Measurements from ENCODE around the gene CCDC116.
"Not testable (repeated sequence)": the region's sequence is repeated elsewhere in the genome, so short reads cannot be mapped to it uniquely, and the experiment has no call there.

Gene CCDC116

DNA sequence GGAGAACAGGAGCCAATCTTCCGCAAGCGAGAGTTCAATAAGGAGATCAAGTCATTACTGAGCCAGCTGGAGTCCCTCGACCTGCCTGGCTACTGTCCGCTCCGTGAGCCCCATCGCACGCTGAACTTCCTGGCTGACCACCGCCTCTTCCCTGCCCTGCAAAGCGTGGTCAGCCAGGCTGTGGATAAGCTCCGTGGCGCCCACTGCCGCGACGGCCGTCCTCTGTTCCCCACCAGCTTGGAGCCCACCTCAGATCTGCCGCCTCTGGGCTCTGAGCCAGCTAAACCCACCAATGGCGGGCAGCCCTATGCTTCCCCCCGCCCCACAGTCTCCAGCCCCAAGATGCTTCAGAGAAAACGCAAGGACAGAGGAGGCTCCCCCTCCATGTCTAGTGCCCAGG is 2.3 kb downstream of the CCDC116 start:
- no peak overlapping the region for H2BK15ac ChIP-seq (ENCODE audit: low read length)
- no peak overlapping the region for H2BK120ac ChIP-seq (ENCODE audit: low read depth, low read length)
- H3K18ac ChIP-seq (ENCODE audit: low read length): no peak overlapping the region

DNA sequence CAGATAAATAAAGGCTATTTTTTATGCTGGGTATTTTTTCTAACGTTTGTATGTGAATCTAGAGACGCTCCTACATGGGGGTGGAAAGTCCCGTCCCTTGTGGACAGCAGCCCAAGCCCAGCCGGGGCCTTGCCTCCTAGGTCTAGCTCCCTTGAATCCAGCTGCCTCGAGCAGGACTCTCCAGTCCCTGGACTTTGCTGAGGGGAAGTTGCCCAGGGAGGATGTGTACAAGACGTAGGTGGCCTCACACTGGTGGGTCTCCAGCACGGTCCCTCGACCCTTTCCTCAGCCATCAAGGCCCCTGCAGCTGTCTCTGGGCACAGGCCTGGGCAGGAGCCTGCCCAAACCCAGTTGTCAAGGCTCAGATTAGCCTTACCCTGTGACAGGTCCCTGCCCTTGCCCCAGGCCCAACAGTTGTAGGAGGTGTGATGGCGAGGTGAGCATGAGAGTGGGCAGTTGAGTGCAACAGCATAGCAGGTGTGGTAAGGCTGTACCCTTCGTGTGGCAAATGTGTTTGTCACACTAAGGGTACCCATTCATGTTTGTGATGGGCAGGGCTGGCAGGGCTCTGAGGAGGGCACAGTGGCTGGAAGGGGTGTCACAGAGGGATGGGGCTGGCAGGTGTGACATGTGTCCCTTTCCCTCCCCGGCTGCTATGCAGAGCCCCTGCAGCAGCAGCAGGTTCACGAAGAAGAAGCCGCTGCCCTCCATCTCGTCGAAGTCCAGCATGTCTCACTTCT is 3.4 kb downstream of the CCDC116 start:
- H2BK120ac ChIP-seq (ENCODE audit: low read depth, low read length): no peak overlapping the region
- H3K79me1 ChIP-seq (ENCODE audit: low read depth, low read length): no peaks in the 10 kb centered on the region
- H3K9me3 ChIP-seq (replicated peaks in 1 of 2; ENCODE audit: control insufficient read depth in 2 of 2, insufficient read depth in 1 of 2, low read depth in 1 of 2, low read length in 2 of 2): peaks cover 0 to 2% of the 10 kb centered on the region in 2 donors
- H2BK15ac ChIP-seq (ENCODE audit: low read length): no peak overlapping the region
- H2AFZ ChIP-seq (ENCODE audit: low read length): no peak overlapping the region
- H3K27ac ChIP-seq (replicated peaks; ENCODE audit: low read length): no peak overlapping the region
- peaks cover 0 to 3% of the 10 kb centered on the region in 2 donors for H3K4me1 ChIP-seq (ENCODE audit: control insufficient read depth in 2 of 2, insufficient read depth in 1 of 2, low read depth in 1 of 2, low read length in 2 of 2)
- no CpG with 5 or more reads among the region's 15 CpGs for WGBS, 2 donors (ENCODE audit: extremely low coverage in 2 of 2, insufficient read length in 2 of 2, insufficient replicate concordance in 1 of 2)
- H3K36me3 ChIP-seq (replicated peaks in 1 of 2; ENCODE audit: control insufficient read depth in 2 of 2, insufficient read depth in 2 of 2, low read length in 2 of 2): no peaks in the 10 kb centered on the region
- H3K4me3 ChIP-seq (ENCODE audit: low read length in 2 of 2): no peak overlapping the region
- no peak overlapping the region for H4K8ac ChIP-seq (ENCODE audit: low read depth, low read length)
- H2BK12ac ChIP-seq (ENCODE audit: low read length): no peak overlapping the region
- peak overlapping the region; percentile 87 for H3K23ac ChIP-seq (ENCODE audit: low read depth, low read length, poor library complexity)
- no peak overlapping the region for H3K9ac ChIP-seq (ENCODE audit: low read depth, low read length, poor library complexity)
- H3K4ac ChIP-seq (ENCODE audit: low read length): no peak overlapping the region
- peak overlapping the region; percentile 1 for H2AK5ac ChIP-seq (ENCODE audit: low read depth, low read length)
- H3K18ac ChIP-seq (ENCODE audit: low read length): no peak overlapping the region
- H2BK5ac ChIP-seq (ENCODE audit: low read length): no peak overlapping the region
- no peak overlapping the region for H4K91ac ChIP-seq (ENCODE audit: low read depth, low read length, poor library complexity)
- no peak overlapping the region for H3K14ac ChIP-seq (ENCODE audit: low read length)
- no peak for DNase-seq (ENCODE audit: low spot score)
- peaks cover 0 to 2% (median 0%) of the 10 kb centered on the region in 3 experiments for H3K27me3 ChIP-seq (ENCODE audit: control insufficient read depth in 3 of 3, insufficient read depth in 3 of 3, low read depth in 1 of 3, low read length in 3 of 3)
- H3K4me2 ChIP-seq (ENCODE audit: insufficient read depth, low read length, poor library complexity, severe bottlenecking): no peak overlapping the region

More for the DNA sequence above, 2.3 kb downstream of the CCDC116 start:
- Histone ChIP-seq H3K4me2 (ENCODE audit: insufficient read depth, low read length, poor library complexity, severe bottlenecking) (no peak overlapping the region), H3K4me1 (ENCODE audit: control insufficient read depth in 2 of 2, insufficient read depth in 1 of 2, low read depth in 1 of 2, low read length in 2 of 2) (no peaks in the 10 kb centered on the region), H2AFZ (ENCODE audit: low read length) (no peak overlapping the region), H3K9me3 (replicated peaks in 1 of 2; ENCODE audit: control insufficient read depth in 2 of 2, insufficient read depth in 1 of 2, low read depth in 1 of 2, low read length in 2 of 2) (peaks cover 0 to 2% of the 10 kb centered on the region in 2 donors), H4K8ac (ENCODE audit: low read depth, low read length) (no peak overlapping the region), H3K4me3 (ENCODE audit: low read length in 2 of 2) (no peak overlapping the region), H3K27me3 (ENCODE audit: control insufficient read depth in 3 of 3, insufficient read depth in 3 of 3, low read depth in 1 of 3, low read length in 3 of 3) (peaks cover 0 to 2% (median 0%) of the 10 kb centered on the region in 3 experiments), H3K27ac (replicated peaks; ENCODE audit: low read length) (no peak overlapping the region), H3K23ac (ENCODE audit: low read depth, low read length, poor library complexity) (peak overlapping the region; percentile 80), H3K79me1 (ENCODE audit: low read depth, low read length) (no peaks in the 10 kb centered on the region), H2BK5ac (ENCODE audit: low read length) (no peak overlapping the region), H3K14ac (ENCODE audit: low read length) (no peak overlapping the region), H3K4ac (ENCODE audit: low read length) (no peak overlapping the region), H2BK12ac (ENCODE audit: low read length) (no peak overlapping the region), H3K9ac (ENCODE audit: low read depth, low read length, poor library complexity) (no peak overlapping the region), H4K91ac (ENCODE audit: low read depth, low read length, poor library complexity) (no peak overlapping the region), H3K36me3 (replicated peaks in 1 of 2; ENCODE audit: control insufficient read depth in 2 of 2, insufficient read depth in 2 of 2, low read length in 2 of 2) (no peaks in the 10 kb centered on the region), H2AK5ac (ENCODE audit: low read depth, low read length) (peak overlapping the region; percentile 75)
- no peak for DNase-seq (ENCODE audit: low spot score)
- no CpG with 5 or more reads among the region's 19 CpGs for WGBS, 2 donors (ENCODE audit: extremely low coverage in 2 of 2, insufficient read length in 2 of 2, insufficient replicate concordance in 1 of 2)

DNA sequence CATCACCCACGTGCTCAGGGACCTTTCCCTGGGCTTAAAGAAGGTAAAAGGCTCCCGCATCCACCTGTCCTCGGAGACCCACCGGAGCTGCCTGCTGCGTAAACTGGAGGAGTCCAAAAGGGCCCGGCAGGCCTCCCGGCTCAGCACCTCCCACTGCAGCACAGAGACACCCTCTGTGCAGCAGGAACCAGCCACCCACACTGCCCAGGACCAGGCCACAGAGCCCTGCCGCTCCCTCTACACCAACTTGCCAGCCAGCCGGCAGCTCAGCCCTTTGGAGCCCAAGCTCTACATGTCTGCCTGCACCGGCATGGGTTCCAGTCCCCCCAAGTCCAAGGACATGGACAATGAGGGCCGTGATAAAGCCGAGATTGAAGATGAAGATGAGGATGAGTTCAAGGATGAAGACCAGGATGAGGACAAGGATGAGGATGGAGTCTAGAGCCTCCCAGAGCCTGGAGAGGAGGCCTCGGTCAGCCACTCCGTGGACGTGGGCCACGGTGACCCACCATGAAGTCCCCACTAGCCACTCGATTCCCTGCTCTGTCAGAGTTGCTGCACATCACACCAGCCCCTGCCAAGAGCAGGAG is 4.2 kb downstream of the CCDC116 start:
- no CpG with 5 or more reads among the region's 17 CpGs for WGBS, 2 donors (ENCODE audit: extremely low coverage in 2 of 2, insufficient read length in 2 of 2, insufficient replicate concordance in 1 of 2)
- no peak for DNase-seq (ENCODE audit: low spot score)
- no peak overlapping the region for H3K14ac ChIP-seq (ENCODE audit: low read length)
- peak overlapping the region; percentile 9 for H3K9ac ChIP-seq (ENCODE audit: low read depth, low read length, poor library complexity)
- peaks cover 0 to 2% of the 10 kb centered on the region in 2 donors for H3K9me3 ChIP-seq (replicated peaks in 1 of 2; ENCODE audit: control insufficient read depth in 2 of 2, insufficient read depth in 1 of 2, low read depth in 1 of 2, low read length in 2 of 2)
- H4K8ac ChIP-seq (ENCODE audit: low read depth, low read length): no peak overlapping the region
- H3K18ac ChIP-seq (ENCODE audit: low read length): no peak overlapping the region
- H2AFZ ChIP-seq (ENCODE audit: low read length): no peak overlapping the region
- peaks cover 0 to 2% (median 0%) of the 10 kb centered on the region in 3 experiments for H3K27me3 ChIP-seq (ENCODE audit: control insufficient read depth in 3 of 3, insufficient read depth in 3 of 3, low read depth in 1 of 3, low read length in 3 of 3)
- no peak overlapping the region for H2BK15ac ChIP-seq (ENCODE audit: low read length)
- H3K27ac ChIP-seq (replicated peaks; ENCODE audit: low read length): no peak overlapping the region
- H2BK12ac ChIP-seq (ENCODE audit: low read length): no peak overlapping the region
- no peak overlapping the region for H2AK5ac ChIP-seq (ENCODE audit: low read depth, low read length)
- no peaks in the 10 kb centered on the region for H3K36me3 ChIP-seq (replicated peaks in 1 of 2; ENCODE audit: control insufficient read depth in 2 of 2, insufficient read depth in 2 of 2, low read length in 2 of 2)
- H3K4ac ChIP-seq (ENCODE audit: low read length): no peak overlapping the region
- no peak overlapping the region for H3K4me2 ChIP-seq (ENCODE audit: insufficient read depth, low read length, poor library complexity, severe bottlenecking)
- peaks cover 2 to 7% of the 10 kb centered on the region in 2 donors for H3K4me1 ChIP-seq (ENCODE audit: control insufficient read depth in 2 of 2, insufficient read depth in 1 of 2, low read depth in 1 of 2, low read length in 2 of 2)
- no peak overlapping the region for H2BK5ac ChIP-seq (ENCODE audit: low read length)
- H3K79me1 ChIP-seq (ENCODE audit: low read depth, low read length): no peaks in the 10 kb centered on the region
- H2BK120ac ChIP-seq (ENCODE audit: low read depth, low read length): no peak overlapping the region
- H4K91ac ChIP-seq (ENCODE audit: low read depth, low read length, poor library complexity): no peak overlapping the region
- no peak overlapping the region for H3K4me3 ChIP-seq (ENCODE audit: low read length in 2 of 2)
- H3K23ac ChIP-seq (ENCODE audit: low read depth, low read length, poor library complexity): peak overlapping the region; percentile 87

DNA sequence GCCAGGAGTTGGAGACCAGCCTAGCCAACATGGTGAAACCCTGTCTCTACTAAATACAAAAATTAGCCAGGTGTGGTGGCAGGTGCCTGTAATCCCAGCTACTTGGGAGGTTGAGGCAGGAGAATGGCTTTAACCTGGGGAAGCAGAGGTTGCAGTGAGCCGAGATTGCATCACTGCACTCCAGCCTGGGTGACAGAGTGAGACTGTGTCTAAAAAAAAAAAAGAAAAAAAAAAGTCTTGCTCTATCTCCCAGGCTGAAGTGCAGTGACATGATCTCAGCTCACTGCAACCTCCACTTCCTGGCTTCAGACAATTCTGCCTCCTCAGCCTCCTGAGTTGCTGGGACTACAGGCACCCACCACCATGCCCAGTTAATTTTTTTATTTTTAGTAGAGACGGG is 4.9 kb downstream of the CCDC116 start:
- not testable (repeated sequence) for H3K14ac ChIP-seq (ENCODE audit: low read length); H3K27me3 ChIP-seq (ENCODE audit: control insufficient read depth in 3 of 3, insufficient read depth in 3 of 3, low read depth in 1 of 3, low read length in 3 of 3); H4K8ac ChIP-seq (ENCODE audit: low read depth, low read length); H3K23ac ChIP-seq (ENCODE audit: low read depth, low read length, poor library complexity); H3K4me2 ChIP-seq (ENCODE audit: insufficient read depth, low read length, poor library complexity, severe bottlenecking); H3K9ac ChIP-seq (ENCODE audit: low read depth, low read length, poor library complexity); H3K4me1 ChIP-seq (ENCODE audit: control insufficient read depth in 2 of 2, insufficient read depth in 1 of 2, low read depth in 1 of 2, low read length in 2 of 2); H2BK15ac ChIP-seq (ENCODE audit: low read length); H2BK12ac ChIP-seq (ENCODE audit: low read length); H3K4ac ChIP-seq (ENCODE audit: low read length); H2AFZ ChIP-seq (ENCODE audit: low read length); H3K18ac ChIP-seq (ENCODE audit: low read length); H3K36me3 ChIP-seq (replicated peaks in 1 of 2; ENCODE audit: control insufficient read depth in 2 of 2, insufficient read depth in 2 of 2, low read length in 2 of 2); H2BK5ac ChIP-seq (ENCODE audit: low read length); H3K9me3 ChIP-seq (replicated peaks in 1 of 2; ENCODE audit: control insufficient read depth in 2 of 2, insufficient read depth in 1 of 2, low read depth in 1 of 2, low read length in 2 of 2); H3K27ac ChIP-seq (replicated peaks; ENCODE audit: low read length); H2AK5ac ChIP-seq (ENCODE audit: low read depth, low read length); H4K91ac ChIP-seq (ENCODE audit: low read depth, low read length, poor library complexity); H3K79me1 ChIP-seq (ENCODE audit: low read depth, low read length); DNase-seq (ENCODE audit: low spot score); H2BK120ac ChIP-seq (ENCODE audit: low read depth, low read length); H3K4me3 ChIP-seq (ENCODE audit: low read length in 2 of 2)
- no CpG with 5 or more reads among the region's 2 CpGs for WGBS, 2 donors (ENCODE audit: extremely low coverage in 2 of 2, insufficient read length in 2 of 2, insufficient replicate concordance in 1 of 2)
